ENCODE results near the gene ELAC1. TPM values are rescaled to one million over a fixed set of nuclear protein-coding genes. Genes with fewer than 3 reads are reported as not detected.

The ELAC1 gene
- total and polyA plus RNA-seq, 2 donors (not counting 1 experiment from before 2014, with no cell fraction given), result 7.3 to 8.2 TPM

DNA sequence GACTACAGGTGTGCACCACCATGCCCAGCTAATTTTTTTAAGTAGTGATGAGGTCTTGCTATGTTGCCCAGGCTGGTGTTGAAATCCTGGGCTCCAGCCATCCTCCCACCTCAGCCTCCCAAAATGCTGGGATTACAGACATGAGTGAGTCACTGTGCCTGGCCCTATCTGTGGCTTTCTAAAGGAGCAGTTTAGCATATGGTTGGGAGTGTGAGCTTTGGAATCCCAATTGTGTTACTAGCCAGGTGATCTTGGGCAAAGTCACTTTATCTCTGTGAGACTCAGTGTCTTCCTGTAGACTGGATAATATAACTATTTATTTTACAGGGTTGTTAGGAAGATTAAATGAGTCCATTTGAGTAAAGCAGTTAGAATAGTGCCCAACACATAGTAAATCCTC is 42.4 kb downstream of the ELAC1 start:
- H3K36me3 ChIP-seq (ENCODE audit: control insufficient read depth, insufficient read depth, low read length), result no peaks in the 10 kb centered on the region
- no peaks in the 10 kb centered on the region for H3K79me2 ChIP-seq (ENCODE audit: control insufficient read depth, insufficient read depth, low read length)
- DNase-seq (ENCODE audit: low read depth in 2 of 2), result no peak
- no peak overlapping the region for H2AFZ ChIP-seq (ENCODE audit: low read length)
- no peak overlapping the region for H3K4me2 ChIP-seq (ENCODE audit: extremely low read depth, insufficient read depth, low read length)
- no peaks in the 10 kb centered on the region for H3K4me1 ChIP-seq (ENCODE audit: control insufficient read depth, extremely low read depth, insufficient read depth, low read length)
- H3K27me3 ChIP-seq (ENCODE audit: control insufficient read depth, insufficient read depth, low read length), result no peaks in the 10 kb centered on the region
- H3K27ac ChIP-seq (ENCODE audit: insufficient read depth, low read length), result no peak overlapping the region
- H4K20me1 ChIP-seq (ENCODE audit: control insufficient read depth, extremely low read depth, insufficient read depth, low read length), result no peaks in the 10 kb centered on the region
- TF ChIP-seq, protein P1, sequence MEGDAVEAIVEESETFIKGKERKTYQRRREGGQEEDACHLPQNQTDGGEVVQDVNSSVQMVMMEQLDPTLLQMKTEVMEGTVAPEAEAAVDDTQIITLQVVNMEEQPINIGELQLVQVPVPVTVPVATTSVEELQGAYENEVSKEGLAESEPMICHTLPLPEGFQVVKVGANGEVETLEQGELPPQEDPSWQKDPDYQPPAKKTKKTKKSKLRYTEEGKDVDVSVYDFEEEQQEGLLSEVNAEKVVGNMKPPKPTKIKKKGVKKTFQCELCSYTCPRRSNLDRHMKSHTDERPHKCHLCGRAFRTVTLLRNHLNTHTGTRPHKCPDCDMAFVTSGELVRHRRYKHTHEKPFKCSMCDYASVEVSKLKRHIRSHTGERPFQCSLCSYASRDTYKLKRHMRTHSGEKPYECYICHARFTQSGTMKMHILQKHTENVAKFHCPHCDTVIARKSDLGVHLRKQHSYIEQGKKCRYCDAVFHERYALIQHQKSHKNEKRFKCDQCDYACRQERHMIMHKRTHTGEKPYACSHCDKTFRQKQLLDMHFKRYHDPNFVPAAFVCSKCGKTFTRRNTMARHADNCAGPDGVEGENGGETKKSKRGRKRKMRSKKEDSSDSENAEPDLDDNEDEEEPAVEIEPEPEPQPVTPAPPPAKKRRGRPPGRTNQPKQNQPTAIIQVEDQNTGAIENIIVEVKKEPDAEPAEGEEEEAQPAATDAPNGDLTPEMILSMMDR (conservative IDR thresholded peaks at IDR 0.05 in 1 of 2, IDR thresholded peaks at IDR 0.05 in 1 of 2; ENCODE audit: low read depth in 1 of 2, low read length in 2 of 2), result no peak
- no peak for TF ChIP-seq EZH2 (IDR thresholded peaks at IDR 0.05; ENCODE audit: low read length, missing control alignments)
- H3K9ac ChIP-seq (ENCODE audit: insufficient read depth, low read length), result no peak overlapping the region
- no peaks in the 10 kb centered on the region for H3K9me3 ChIP-seq (ENCODE audit: control insufficient read depth, insufficient read depth, low read depth, low read length)
- H3K4me3 ChIP-seq (replicated peaks in 1 of 4; ENCODE audit: control extremely low read depth in 1 of 4, insufficient read depth in 1 of 4, low read depth in 3 of 4, low read length in 4 of 4), result no peak overlapping the region

DNA sequence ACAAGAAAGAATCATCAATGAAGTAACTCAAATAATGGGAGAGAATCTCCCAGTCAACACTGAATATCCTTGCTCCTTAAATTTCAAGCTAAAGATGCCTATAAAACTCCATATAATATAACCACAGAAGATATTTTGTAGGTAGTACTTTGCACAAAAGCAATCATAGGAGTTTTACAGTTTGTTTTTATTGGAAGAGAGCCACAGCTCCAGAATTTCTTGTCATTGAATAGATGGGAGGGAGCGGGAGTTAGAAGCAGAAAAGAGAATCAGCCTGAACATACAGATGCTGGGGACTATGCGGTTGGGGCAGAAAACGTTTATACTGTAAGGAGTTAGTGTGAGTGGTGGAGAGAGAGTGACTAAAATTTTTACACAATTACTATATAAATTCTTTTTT is 43.9 kb downstream of the ELAC1 start:
- no peak for TF ChIP-seq EZH2 (IDR thresholded peaks at IDR 0.05; ENCODE audit: low read length, missing control alignments)
- TF ChIP-seq, protein P1 (conservative IDR thresholded peaks at IDR 0.05 in 1 of 2, IDR thresholded peaks at IDR 0.05 in 1 of 2; ENCODE audit: low read depth in 1 of 2, low read length in 2 of 2), result no peak
- DNase-seq (ENCODE audit: low read depth in 2 of 2), result no peak
- no peaks in the 10 kb centered on the region for H3K36me3 ChIP-seq (ENCODE audit: control insufficient read depth, insufficient read depth, low read length)

DNA sequence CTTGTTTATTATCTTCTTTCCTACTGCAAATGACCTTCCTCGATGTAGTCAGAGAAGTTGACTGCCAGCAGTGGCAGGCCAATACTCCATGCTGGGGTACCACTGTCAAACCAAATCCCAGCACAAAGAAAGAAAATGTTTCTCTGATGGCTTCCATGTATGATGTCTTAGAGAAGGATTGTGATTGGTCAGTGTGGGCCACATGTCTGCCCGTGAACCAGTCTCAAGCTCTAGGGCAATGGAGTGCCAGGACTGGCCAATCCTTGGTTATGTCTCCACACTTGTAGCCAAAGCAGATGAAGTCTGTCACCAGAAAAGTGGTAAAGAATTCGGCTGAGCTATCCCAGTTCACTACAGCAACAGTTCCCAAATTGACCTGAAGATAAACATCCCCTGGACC is 44.6 kb downstream of the ELAC1 start:
- Histone ChIP-seq H3K4me2 (ENCODE audit: extremely low read depth, insufficient read depth, low read length) (no peak overlapping the region), H3K9ac (ENCODE audit: insufficient read depth, low read length) (no peak overlapping the region), H3K4me1 (ENCODE audit: control insufficient read depth, extremely low read depth, insufficient read depth, low read length) (no peaks in the 10 kb centered on the region), H3K4me3 (replicated peaks in 1 of 4; ENCODE audit: control extremely low read depth in 1 of 4, insufficient read depth in 1 of 4, low read depth in 3 of 4, low read length in 4 of 4) (no peak overlapping the region), H3K9me3 (ENCODE audit: control insufficient read depth, insufficient read depth, low read depth, low read length) (no peaks in the 10 kb centered on the region), H4K20me1 (ENCODE audit: control insufficient read depth, extremely low read depth, insufficient read depth, low read length) (no peaks in the 10 kb centered on the region), H3K36me3 (ENCODE audit: control insufficient read depth, insufficient read depth, low read length) (no peaks in the 10 kb centered on the region), H2AFZ (ENCODE audit: low read length) (no peak overlapping the region), H3K27ac (ENCODE audit: insufficient read depth, low read length) (no peak overlapping the region), H3K27me3 (ENCODE audit: control insufficient read depth, insufficient read depth, low read length) (no peaks in the 10 kb centered on the region), H3K79me2 (ENCODE audit: control insufficient read depth, insufficient read depth, low read length) (no peaks in the 10 kb centered on the region)
- TF ChIP-seq, protein P1 (conservative IDR thresholded peaks at IDR 0.05 in 1 of 2, IDR thresholded peaks at IDR 0.05 in 1 of 2; ENCODE audit: low read depth in 1 of 2, low read length in 2 of 2), result no peak
- DNase-seq (ENCODE audit: low read depth in 2 of 2), result no peak

More for the DNA sequence above, 43.9 kb downstream of the ELAC1 start:
- no peaks in the 10 kb centered on the region for H3K9me3 ChIP-seq (ENCODE audit: control insufficient read depth, insufficient read depth, low read depth, low read length)
- no peak overlapping the region for H2AFZ ChIP-seq (ENCODE audit: low read length)
- no peaks in the 10 kb centered on the region for H4K20me1 ChIP-seq (ENCODE audit: control insufficient read depth, extremely low read depth, insufficient read depth, low read length)
- no peaks in the 10 kb centered on the region for H3K27me3 ChIP-seq (ENCODE audit: control insufficient read depth, insufficient read depth, low read length)
- no peaks in the 10 kb centered on the region for H3K4me1 ChIP-seq (ENCODE audit: control insufficient read depth, extremely low read depth, insufficient read depth, low read length)
- no peak overlapping the region for H3K27ac ChIP-seq (ENCODE audit: insufficient read depth, low read length)
- H3K9ac ChIP-seq (ENCODE audit: insufficient read depth, low read length), result no peak overlapping the region
- H3K4me3 ChIP-seq (replicated peaks in 1 of 4; ENCODE audit: control extremely low read depth in 1 of 4, insufficient read depth in 1 of 4, low read depth in 3 of 4, low read length in 4 of 4), result no peak overlapping the region
- no peaks in the 10 kb centered on the region for H3K79me2 ChIP-seq (ENCODE audit: control insufficient read depth, insufficient read depth, low read length)
- no peak overlapping the region for H3K4me2 ChIP-seq (ENCODE audit: extremely low read depth, insufficient read depth, low read length)

Data from fibroblast of lung (primary cell).